HG03135 (cell line): ENCODE measurements around the gene COG4.

Source experiments
- ATAC-seq: cut with Tn5 transposase; IDR thresholded peaks from one replicate; pipeline ENCODE4 v1.9.1; 2021; ENCODE audit warnings: mild to moderate bottlenecking, moderate library complexity; ENCODE audit not compliant: unreplicated experiment

The COG4 gene

DNA sequence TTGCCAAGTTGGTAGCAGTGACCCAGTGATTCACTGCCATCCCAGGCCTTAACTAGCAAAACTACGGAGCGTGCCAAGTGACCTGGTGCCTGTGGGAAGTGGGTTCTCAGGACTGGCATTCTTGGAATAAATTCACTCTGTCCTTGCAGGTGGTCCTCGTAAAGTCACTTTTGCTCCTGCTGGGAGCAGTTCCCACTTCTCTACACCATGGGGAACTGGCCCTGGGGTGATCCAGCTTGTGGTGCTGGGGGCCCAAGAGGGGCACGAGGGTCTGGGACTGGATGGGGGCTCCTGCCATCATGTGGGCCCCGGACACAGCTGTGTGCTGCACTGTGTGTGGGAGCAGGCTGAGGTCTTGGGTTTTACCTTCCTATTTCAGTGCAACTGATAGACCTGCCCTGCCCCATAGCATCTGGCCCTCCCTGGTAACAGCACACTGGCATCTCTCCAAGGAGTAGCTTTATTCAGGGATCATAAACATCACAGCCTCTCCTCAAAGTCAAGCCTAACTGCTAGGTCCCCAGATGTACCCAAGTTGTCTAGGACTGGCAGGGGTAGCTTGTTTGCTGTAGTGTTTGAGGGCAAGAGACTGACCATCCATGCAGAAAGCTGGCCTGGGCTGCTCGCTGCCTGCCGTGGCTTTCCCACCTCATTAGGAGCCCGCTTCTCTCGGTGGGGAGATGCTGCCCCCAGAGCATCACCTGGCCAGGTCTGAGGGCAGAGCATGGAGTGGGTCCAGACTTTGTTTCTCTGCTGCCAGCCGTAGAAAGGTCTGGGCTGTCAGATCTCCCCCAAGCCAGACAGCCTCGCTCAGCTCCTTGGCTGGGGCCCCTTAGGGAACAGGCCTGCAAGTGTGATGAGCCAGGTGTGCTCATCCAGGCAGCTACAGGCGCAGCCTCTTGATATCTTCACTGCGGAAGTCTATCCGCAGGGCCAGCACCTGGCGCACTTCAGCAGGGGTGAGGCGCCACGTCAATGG, 42.9 kb downstream of the COG4 start:
- ATAC-seq, result no peak

- no peak for ATAC-seq
Measured at GRCh38 chr16:70478912-70479341, 44.4 kb downstream of the COG4 start.

GRCh38 chr16:70478169-70478568, 45.2 kb downstream of the COG4 start:
- no peak for ATAC-seq

DNA sequence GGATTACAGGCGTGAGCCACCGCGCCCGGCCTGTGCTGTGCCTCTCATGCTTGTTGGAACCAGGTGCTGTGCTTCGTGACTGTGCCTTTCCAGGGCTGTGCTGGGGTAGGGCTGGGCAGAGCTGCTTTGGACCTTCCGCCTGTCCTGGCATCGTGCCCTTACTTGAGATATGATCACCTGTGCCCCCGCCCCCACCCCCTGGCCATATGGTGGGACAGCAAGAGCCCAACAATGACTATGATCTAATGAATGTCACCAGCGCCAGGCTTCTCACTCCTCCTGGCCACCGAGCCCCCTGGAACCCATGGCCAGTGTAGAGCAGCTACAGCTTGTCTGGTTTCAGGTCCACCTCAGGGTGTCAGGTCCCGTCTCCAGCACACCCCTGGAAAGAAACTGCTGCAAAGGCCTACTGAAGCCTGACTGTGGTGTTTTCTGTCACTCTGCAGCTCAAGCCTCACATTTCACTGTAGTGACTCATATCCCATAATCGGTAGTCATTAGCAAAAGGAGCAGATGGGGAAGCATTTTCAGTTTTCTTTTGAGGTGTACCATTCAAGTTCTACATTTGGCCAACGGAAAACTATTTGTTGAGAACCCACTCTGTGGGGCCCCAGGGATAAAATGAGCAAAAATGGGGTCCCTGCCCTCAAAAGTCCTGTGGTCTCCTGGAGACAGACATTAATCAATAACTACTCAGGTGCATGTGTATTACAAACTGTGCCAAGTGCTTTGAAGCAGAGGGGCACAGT, 46.9 kb downstream of the COG4 start:
- peak; percentile 83 for ATAC-seq

GRCh38 chr16:70475054-70475871, 48.1 kb downstream of the COG4 start:
- no peak for ATAC-seq

- ATAC-seq, result no peak
Measured at GRCh38 chr16:70474320-70475053, 48.9 kb downstream of the COG4 start.

GRCh38 chr16:70473446-70474319, 49.7 kb downstream of the COG4 start:
- no peak for ATAC-seq

- ATAC-seq, result no peak
Measured at GRCh38 chr16:70472786-70473433, 50.4 kb downstream of the COG4 start.

DNA sequence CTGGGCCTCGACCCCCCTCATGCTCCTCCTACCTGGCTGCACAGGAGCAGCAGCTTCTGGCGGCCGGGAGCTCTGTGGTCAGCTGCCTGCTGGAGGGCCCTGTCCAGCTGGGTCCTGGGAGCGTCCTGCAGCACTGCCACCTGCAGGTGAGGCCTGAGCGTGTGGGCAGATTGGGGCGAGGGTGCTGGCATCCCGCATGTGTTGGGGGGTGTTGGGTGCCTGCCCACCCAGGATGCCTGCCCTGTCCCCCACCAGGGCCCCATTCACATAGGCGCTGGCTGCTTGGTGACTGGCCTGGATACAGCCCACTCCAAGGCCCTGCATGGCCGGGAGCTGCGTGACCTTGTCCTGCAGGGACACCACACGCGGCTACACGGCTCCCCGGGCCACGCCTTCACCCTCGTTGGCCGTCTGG, 52.4 kb downstream of the COG4 start:
- no peak for ATAC-seq

GRCh38 chr16:70470141-70470926, 53.0 kb downstream of the COG4 start:
- no peak for ATAC-seq

DNA sequence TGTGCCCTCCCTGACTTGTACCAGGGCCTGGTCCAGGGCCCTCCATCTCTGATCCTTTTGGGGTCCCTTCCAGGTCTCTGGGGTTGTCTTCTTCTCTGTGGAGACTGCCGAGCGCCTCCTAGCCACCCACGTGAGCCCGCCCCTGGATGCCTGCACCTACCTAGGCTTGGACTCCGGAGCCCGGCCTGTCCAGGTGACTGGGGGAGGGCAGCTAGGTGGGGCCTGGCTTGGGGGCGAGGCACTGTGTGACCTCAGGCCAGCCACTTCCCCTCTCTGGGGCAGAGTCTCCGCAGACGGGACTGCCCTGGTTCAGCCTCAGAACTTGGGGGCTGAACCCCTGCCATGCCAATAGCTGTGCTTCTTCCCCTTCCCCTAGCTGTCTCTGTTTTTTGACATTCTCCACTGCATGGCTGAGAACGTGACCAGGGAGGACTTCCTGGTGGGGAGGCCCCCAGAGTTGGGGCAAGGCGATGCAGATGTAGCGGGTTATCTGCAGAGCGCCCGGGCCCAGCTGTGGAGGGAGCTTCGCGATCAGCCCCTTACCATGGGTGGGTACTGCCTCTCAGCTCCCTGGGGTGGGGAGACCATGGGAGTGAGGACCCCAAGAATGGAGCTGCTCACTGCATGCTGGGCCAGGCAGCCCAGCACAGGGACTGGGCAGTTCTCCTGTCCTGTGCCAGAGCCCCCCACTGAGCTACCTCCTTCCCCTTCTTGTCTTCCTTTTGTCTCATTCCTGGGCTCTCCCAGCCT, 54.4 kb downstream of the COG4 start:
- ATAC-seq, result no peak

DNA sequence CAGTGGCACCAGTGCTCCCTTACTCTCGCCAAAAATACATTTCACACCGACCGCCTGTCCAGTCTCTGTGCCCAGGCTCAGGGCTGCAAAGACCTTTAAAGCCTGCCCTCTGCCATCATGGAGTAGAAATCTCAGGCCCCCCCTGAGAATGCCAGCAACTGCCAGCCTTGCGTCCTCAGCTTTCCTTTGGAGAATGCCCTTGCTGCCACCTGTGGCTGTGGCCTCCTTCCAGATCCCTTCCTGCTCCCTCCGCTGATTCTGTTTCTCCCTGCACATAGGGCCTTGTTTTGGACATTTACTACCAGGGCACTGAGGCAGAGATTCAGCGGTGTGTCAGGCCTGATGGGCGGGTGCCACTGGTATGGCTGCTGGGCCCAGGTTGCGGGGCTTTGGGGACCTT, 55.7 kb downstream of the COG4 start:
- ATAC-seq, result no peak

DNA sequence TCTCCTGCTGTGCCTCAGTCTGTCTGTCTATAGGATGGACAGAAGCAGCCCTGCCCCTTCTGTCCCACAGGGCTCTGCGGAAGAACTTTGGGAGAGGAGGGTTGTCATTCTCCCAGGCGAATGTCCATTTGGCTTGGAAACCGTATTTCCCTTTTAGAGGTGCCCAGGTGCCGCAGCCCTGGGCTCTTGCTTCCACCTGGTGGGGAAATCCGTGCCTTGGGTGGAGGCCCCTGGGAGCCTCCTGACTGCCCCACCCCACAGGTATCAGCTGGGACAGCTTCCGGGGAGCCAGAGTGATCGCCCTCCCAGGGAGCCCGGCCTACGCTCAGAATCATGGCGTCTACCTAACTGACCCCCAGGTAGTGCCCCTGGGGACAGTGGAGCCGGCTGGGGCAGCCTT, 56.2 kb downstream of the COG4 start:
- ATAC-seq, result no peak

DNA sequence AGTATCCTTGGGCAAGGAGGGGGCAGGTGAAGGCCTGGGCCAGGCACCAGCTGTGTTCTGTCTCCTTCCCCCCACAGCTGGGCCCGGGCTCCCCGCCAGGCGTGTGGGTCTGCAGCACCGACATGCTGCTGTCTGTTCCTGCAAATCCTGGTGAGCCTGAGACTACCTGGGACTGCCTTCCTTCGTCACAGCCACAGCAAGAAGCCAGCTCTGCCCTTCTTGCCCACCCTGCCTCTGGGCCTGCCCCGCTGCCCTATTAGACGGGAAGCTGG, 56.6 kb downstream of the COG4 start:
- no peak for ATAC-seq

- ATAC-seq, result no peak
Measured at GRCh38 chr16:70465999-70466804, 57.2 kb downstream of the COG4 start.

DNA sequence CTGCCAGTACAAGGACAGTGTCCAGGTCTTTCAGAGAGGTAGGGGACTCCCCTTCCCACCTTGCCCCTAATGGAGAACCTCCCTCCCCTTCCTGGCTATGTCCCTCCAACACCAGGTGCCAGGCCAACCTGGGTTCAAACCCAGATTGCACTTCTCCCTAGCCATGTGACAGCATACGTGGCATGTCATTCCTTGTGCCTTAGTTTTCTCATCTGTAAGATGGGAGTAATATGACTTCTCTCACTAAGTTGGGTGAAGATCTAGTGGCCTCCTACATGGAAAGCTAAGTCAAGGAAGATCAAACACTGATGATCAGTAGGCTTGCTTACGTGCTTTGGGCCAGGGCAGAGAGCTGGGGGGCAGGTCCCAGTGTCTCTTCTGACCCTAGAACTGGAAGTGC, 60.1 kb downstream of the COG4 start:
- no peak for ATAC-seq

DNA sequence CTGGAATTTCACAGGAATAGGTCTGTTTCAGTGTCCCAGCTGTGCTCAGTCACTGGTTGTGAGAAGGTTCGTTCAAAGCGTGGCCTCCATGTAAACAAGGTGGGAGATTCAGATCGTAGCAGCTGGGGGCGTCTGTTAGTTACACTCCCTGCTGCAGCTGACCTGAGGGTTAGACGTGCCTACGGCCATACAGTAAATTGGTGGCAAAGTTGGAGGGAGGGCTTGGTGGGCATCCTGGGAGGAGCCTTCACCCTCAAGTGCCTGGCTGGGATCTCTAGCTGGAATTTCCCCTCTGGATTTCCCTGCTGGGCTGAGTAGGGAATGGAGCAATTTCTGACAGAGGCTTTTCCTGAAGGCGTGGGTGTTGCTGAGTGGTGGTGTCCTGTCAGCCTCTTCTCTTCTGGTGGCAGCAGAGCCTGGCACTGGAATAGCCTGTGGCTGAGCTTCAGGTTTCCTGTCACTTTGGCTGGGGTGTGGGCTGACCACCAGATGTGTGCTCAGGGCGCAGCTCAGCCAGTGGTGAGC, 62.6 kb downstream of the COG4 start:
- no peak for ATAC-seq
